Measurements from ENCODE around the gene RBM28.

- TF ChIP-seq, protein P1, sequence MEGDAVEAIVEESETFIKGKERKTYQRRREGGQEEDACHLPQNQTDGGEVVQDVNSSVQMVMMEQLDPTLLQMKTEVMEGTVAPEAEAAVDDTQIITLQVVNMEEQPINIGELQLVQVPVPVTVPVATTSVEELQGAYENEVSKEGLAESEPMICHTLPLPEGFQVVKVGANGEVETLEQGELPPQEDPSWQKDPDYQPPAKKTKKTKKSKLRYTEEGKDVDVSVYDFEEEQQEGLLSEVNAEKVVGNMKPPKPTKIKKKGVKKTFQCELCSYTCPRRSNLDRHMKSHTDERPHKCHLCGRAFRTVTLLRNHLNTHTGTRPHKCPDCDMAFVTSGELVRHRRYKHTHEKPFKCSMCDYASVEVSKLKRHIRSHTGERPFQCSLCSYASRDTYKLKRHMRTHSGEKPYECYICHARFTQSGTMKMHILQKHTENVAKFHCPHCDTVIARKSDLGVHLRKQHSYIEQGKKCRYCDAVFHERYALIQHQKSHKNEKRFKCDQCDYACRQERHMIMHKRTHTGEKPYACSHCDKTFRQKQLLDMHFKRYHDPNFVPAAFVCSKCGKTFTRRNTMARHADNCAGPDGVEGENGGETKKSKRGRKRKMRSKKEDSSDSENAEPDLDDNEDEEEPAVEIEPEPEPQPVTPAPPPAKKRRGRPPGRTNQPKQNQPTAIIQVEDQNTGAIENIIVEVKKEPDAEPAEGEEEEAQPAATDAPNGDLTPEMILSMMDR (IDR thresholded peaks at IDR 0.05), result no peak
- TF ChIP-seq POLR2A (IDR thresholded peaks at IDR 0.05), result no peak
These were observed 20.0 kb downstream of the RBM28 start for GRCh38 chr7:128323459-128324367.
